Brain microvascular endothelial cell (primary cell): ENCODE measurements around the gene PI4K2A.

Source experiments
- DNase-seq: peaks from one replicate; pipeline ENCODE4 v3.0.0-alpha.2; 2020
- H3K27ac ChIP-seq: fragments of 250-450 bp; sonication (Bioruptor Pico); 2 replicates; pipeline ENCODE4 v1.5.1; 2020; ENCODE audit warnings: mild to moderate bottlenecking, moderate library complexity
- H3K27me3 ChIP-seq: fragments of 250-450 bp; sonication (Bioruptor Pico); replicated peaks from 2 replicates; pipeline ENCODE4 v1.5.1; 2020; ENCODE audit warnings: mild to moderate bottlenecking
- H3K36me3 ChIP-seq: fragments of 250-450 bp; sonication (Bioruptor Pico); replicated peaks from 2 replicates; pipeline ENCODE4 v1.5.1; 2020; ENCODE audit warnings: mild to moderate bottlenecking
- H3K4me3 ChIP-seq: 2 replicates; pipeline ENCODE4 v1.5.1; 2011; ENCODE audit warnings: low read depth, mild to moderate bottlenecking, control low read depth, low read length, moderate library complexity
- CTCF ChIP-seq: IDR thresholded peaks from 2 replicates; pipeline ENCODE4 v1.5.1; 2011; ENCODE audit warnings: low read depth, mild to moderate bottlenecking, moderate library complexity, low read length, control low read depth, inconsistent platforms; ENCODE audit errors: missing control alignments
- in situ Hi-C: cut with HindIII; loops from 2 replicates; pipeline ENCODE4 v1.10.0; 2017; ENCODE audit warnings: low sequenced_read_pairs, low pct_ligation_motif_present

PI4K2A gene

GRCh38 chr10:97719602-97720001, 79.1 kb downstream of the PI4K2A start:
- TF ChIP-seq CTCF: no peak
- H3K4me3 ChIP-seq: no peak overlapping the region
- peaks cover 26% of the 10 kb centered on the region for H3K36me3 ChIP-seq
- in situ Hi-C loops: no loop called here
- H3K27ac ChIP-seq: no peak overlapping the region
- DNase-seq: no peak
- no peaks in the 10 kb centered on the region for H3K27me3 ChIP-seq

- H3K27me3 ChIP-seq: no peaks in the 10 kb centered on the region
- H3K27ac ChIP-seq: no peak overlapping the region
- no peak for TF ChIP-seq CTCF
- no peak overlapping the region for H3K4me3 ChIP-seq
- DNase-seq: no peak
- peaks cover 25% of the 10 kb centered on the region for H3K36me3 ChIP-seq
- in situ Hi-C loops: no loop called here
Measured at GRCh38 chr10:97721871-97722780, 81.7 kb downstream of the PI4K2A start.

GRCh38 chr10:97723001-97723400, 82.5 kb downstream of the PI4K2A start:
- H3K27me3 ChIP-seq: no peaks in the 10 kb centered on the region
- TF ChIP-seq CTCF: no peak
- no peak overlapping the region for H3K4me3 ChIP-seq
- no peak for DNase-seq
- in situ Hi-C loops: no loop called here
- H3K27ac ChIP-seq: no peak overlapping the region
- H3K36me3 ChIP-seq: peaks cover 16% of the 10 kb centered on the region

GRCh38 chr10:97724341-97724941, 84.0 kb downstream of the PI4K2A start:
- H3K27ac ChIP-seq: no peak overlapping the region
- in situ Hi-C loops: no loop called here
- H3K36me3 ChIP-seq: peaks cover 3% of the 10 kb centered on the region
- TF ChIP-seq CTCF: no peak
- no peaks in the 10 kb centered on the region for H3K27me3 ChIP-seq
- no peak overlapping the region for H3K4me3 ChIP-seq
- DNase-seq: no peak
